HCT116 (cell line): ENCODE results near the gene COL28A1.

Experiments used
- CTCF ChIP-seq, 3 experiments: fragments of 200-600 bp in 1 of 3; sonication (generic) in 1 of 3; IDR thresholded peaks in 2 of 3; conservative IDR thresholded peaks in 1 of 3; 2 replicates each; pipeline ENCODE4 v1.5.1; 2012 to 2017; ENCODE audit warnings: low read depth in 2 of 3, low read length in 2 of 3, antibody characterized with exemption in 1 of 3, borderline replicate concordance in 1 of 3, control low read depth in 1 of 3, mild to moderate bottlenecking in 1 of 3, mixed read lengths in 1 of 3, mixed run types in 1 of 3, moderate library complexity in 1 of 3; ENCODE audit not compliant: insufficient read depth in 1 of 3
- EZH2 ChIP-seq: fragments of 200-600 bp; sonication (generic); IDR thresholded peaks from 2 replicates; pipeline ENCODE4 v1.6.1; 2017; ENCODE audit warnings: antibody characterized with exemption, mixed run types
- REST ChIP-seq: IDR thresholded peaks from 2 replicates; pipeline ENCODE4 v1.6.1; 2012; ENCODE audit warnings: low read depth

GRCh38 chr7:7566651-7567611, 31.3 kb upstream of the COL28A1 start, which contains the start of gene MIOS:
- no peak for TF ChIP-seq REST
- no peak for TF ChIP-seq CTCF (IDR thresholded peaks at IDR 0.05 in 2 of 3, conservative IDR thresholded peaks at IDR 0.05 in 1 of 3; ENCODE audit: borderline replicate concordance in 1 of 3, insufficient read depth in 1 of 3, low read depth in 2 of 3, low read length in 2 of 3)
- TF ChIP-seq EZH2: no peak
